A673 (cell line): ENCODE data around the gene RPN1. TPM values are rescaled to one million over a fixed set of nuclear protein-coding genes. Genes with fewer than 3 reads are reported as not detected.

ENCODE experiments used
- BruUV-seq: library from RNA; stranded (reverse); fragments of 400-500 nt; replicated peaks from 2 replicates; lab custom pipeline; 2021; lab: Mats Ljungman, UMichigan
- CTCF ChIA-PET: fragments of 300-600 bp; sonication (Branson Sonifier 250); formaldehyde crosslinking; loops from one replicate; lab custom pipeline; 2022; ENCODE audit warnings: antibody characterized with exemption; lab: Charles Lee
- POLR2A ChIA-PET: fragments of 300-600 bp; sonication (Branson Sonifier 250); formaldehyde crosslinking; loops from one replicate; lab custom pipeline; 2022; ENCODE audit warnings: antibody characterized with exemption; ENCODE audit not compliant: low non-redundant PET; lab: Charles Lee
- DNase-seq: peaks from one replicate; pipeline ENCODE4 v3.0.0-alpha.2; 2015; ENCODE audit warnings: low spot score
- H3K27ac ChIP-seq: fragments of 200-600 bp; sonication (generic); 2 replicates; pipeline ENCODE4 v1.5.1; 2016; ENCODE audit warnings: mixed run types, low read depth, mild to moderate bottlenecking, mixed read lengths, antibody characterized with exemption, low read length; ENCODE audit not compliant: poor library complexity, severe bottlenecking
- H3K27me3 ChIP-seq: fragments of 200-600 bp; sonication (generic); replicated peaks from 2 replicates; pipeline ENCODE4 v1.6.1; 2017; ENCODE audit warnings: mixed run types, low read depth, mild to moderate bottlenecking, mixed read lengths, antibody characterized with exemption, low read length; ENCODE audit not compliant: insufficient read depth, poor library complexity
- H3K36me3 ChIP-seq: fragments of 200-600 bp; sonication (generic); 2 replicates; pipeline ENCODE4 v1.6.1; 2016; ENCODE audit warnings: mixed run types, mild to moderate bottlenecking, mixed read lengths, antibody characterized with exemption, low read length; ENCODE audit not compliant: insufficient read depth, poor library complexity, severe bottlenecking
- H3K4me1 ChIP-seq: fragments of 200-600 bp; sonication (generic); 2 replicates; pipeline ENCODE4 v1.6.1; 2017; ENCODE audit warnings: mixed run types, mild to moderate bottlenecking, mixed read lengths, antibody characterized with exemption, low read length; ENCODE audit not compliant: insufficient read depth, poor library complexity, severe bottlenecking
- H3K4me3 ChIP-seq: fragments of 200-600 bp; sonication (generic); 2 replicates; pipeline ENCODE4 v1.5.1; 2016; ENCODE audit warnings: low read depth, mixed run types, mild to moderate bottlenecking, mixed read lengths, low read length; ENCODE audit not compliant: poor library complexity, severe bottlenecking
- H3K9me3 ChIP-seq: fragments of 200-600 bp; sonication (generic); 2 replicates; pipeline ENCODE4 v1.6.1; 2016; ENCODE audit warnings: mixed run types, low read depth, mild to moderate bottlenecking, mixed read lengths, antibody characterized with exemption, low read length; ENCODE audit not compliant: poor library complexity, severe bottlenecking
- CTCF ChIP-seq: fragments of 300-800, 200-600 bp; sonication (generic); conservative IDR thresholded peaks from 2 replicates; pipeline ENCODE4 v1.5.1; 2017; ENCODE audit warnings: low read depth, mild to moderate bottlenecking, antibody characterized with exemption, low read length, moderate library complexity, mixed read lengths
- EZH2 ChIP-seq: fragments of 200-600 bp; sonication (generic); IDR thresholded peaks from 2 replicates; pipeline ENCODE4 v1.6.1; 2017; ENCODE audit warnings: borderline replicate concordance, low read depth, mild to moderate bottlenecking, mixed read lengths, antibody characterized with exemption, low read length; ENCODE audit not compliant: poor library complexity, severe bottlenecking
- intact Hi-C: fragments of 100-400 bp; cut with micrococcal nuclease; formaldehyde crosslinking; loops from one replicate; pipeline ENCODE4 v1.10.0; 2022; ENCODE audit not compliant: unreplicated experiment
- total RNA-seq: library from RNA; stranded (reverse); gene quantifications from 2 replicates; pipeline ENCODE4 v1.2.3, GENCODE V29; 2021

RPN1 gene
- total RNA-seq, 1 experiment from 2014 or later: 254 TPM

GRCh38 chr3:128603811-128604775 lies 46.5 kb downstream of the RPN1 start:
- BruUV-seq: no TSS peak
- ChIA-PET POLR2A (no interaction called here), CTCF (no interaction called here)
- Histone ChIP-seq H3K4me1 (no peaks in the 10 kb centered on the region), H3K9me3 (no peaks in the 10 kb centered on the region), H3K36me3 (no peaks in the 10 kb centered on the region), H3K27ac (no peak overlapping the region), H3K27me3 (no peaks in the 10 kb centered on the region), H3K4me3 (no peak overlapping the region)
- TF ChIP-seq EZH2: no peak
- TF ChIP-seq CTCF: no peak
- intact Hi-C loops: no loop called here
- no peak for DNase-seq

GRCh38 chr3:128603313-128603712 lies 47.3 kb downstream of the RPN1 start:
- no TSS peak for BruUV-seq
- H3K4me3 ChIP-seq: no peak overlapping the region
- ChIA-PET CTCF (no interaction called here), POLR2A (no interaction called here)
- no peaks in the 10 kb centered on the region for H3K9me3 ChIP-seq
- DNase-seq: no peak
- intact Hi-C loops: no loop called here
- no peaks in the 10 kb centered on the region for H3K36me3 ChIP-seq
- H3K27ac ChIP-seq: no peak overlapping the region
- TF ChIP-seq CTCF: no peak
- no peak for TF ChIP-seq EZH2
- H3K27me3 ChIP-seq: no peaks in the 10 kb centered on the region
- H3K4me1 ChIP-seq: no peaks in the 10 kb centered on the region

- no peak for DNase-seq
- Histone ChIP-seq H3K4me1 (no peaks in the 10 kb centered on the region), H3K36me3 (no peaks in the 10 kb centered on the region), H3K4me3 (no peak overlapping the region), H3K9me3 (no peaks in the 10 kb centered on the region), H3K27me3 (no peaks in the 10 kb centered on the region), H3K27ac (no peak overlapping the region)
- TF ChIP-seq CTCF (no peak), EZH2 (no peak)
- POLR2A ChIA-PET: no interaction called here
- no TSS peak for BruUV-seq
- intact Hi-C loops: no loop called here
- CTCF ChIA-PET: no interaction called here
Measured at GRCh38 chr3:128598884-128599664, 51.5 kb downstream of the RPN1 start.
